GM12878 (cell line): ENCODE results near the gene TPBG. TPM values are rescaled to one million over a fixed set of nuclear protein-coding genes. Genes with fewer than 3 reads are reported as not detected.

Experiments used
- ATAC-seq: fragments of 200-7000 bp; cut with Tn5 transposase; 3 replicates; pipeline ENCODE4 v1.9.1; 2020; ENCODE audit warnings: mild to moderate bottlenecking, moderate library complexity
- BruUV-seq: library from RNA; stranded (reverse); fragments of 400-500 nt; replicated peaks from 2 replicates; lab custom pipeline; 2021; lab: Mats Ljungman, UMichigan
- CTCF ChIA-PET: fragments of 300-600 bp; sonication (Branson Sonifier 250); formaldehyde crosslinking; extraction: SDS; loops from one replicate; lab custom pipeline; 2021; ENCODE audit warnings: inconsistent platforms; lab: Yijun Ruan, JAX
- POLR2A ChIA-PET: fragments of 350-600 bp; formaldehyde crosslinking; extraction: SDS; loops from one replicate; lab custom pipeline; 2021; ENCODE audit warnings: inconsistent platforms; lab: Charles Lee
- RAD21 ChIA-PET: fragments of 300-600 bp; sonication (Branson Sonifier 250); formaldehyde crosslinking; loops from one replicate; lab custom pipeline; 2023; ENCODE audit warnings: antibody characterized with exemption; ENCODE audit not compliant: unreplicated experiment; lab: Charles Lee
- SMC1A ChIA-PET: fragments of 300-600 bp; sonication (Branson Sonifier 250); formaldehyde crosslinking; loops from one replicate; lab custom pipeline; 2023; ENCODE audit not compliant: unreplicated experiment, uncharacterized antibody; lab: Charles Lee
- DNase-seq: peaks from one replicate; pipeline ENCODE4 v3.0.0-alpha.2; 2011; ENCODE audit warnings: low read depth, low spot score
- FAIRE-seq: peaks from 3 replicates; lab custom pipeline; 2011; peaks lifted over from hg19 to GRCh38; lab: Jason Lieb, UNC
- H2AFZ ChIP-seq: 2 replicates; pipeline ENCODE4 v1.6.0; 2011; ENCODE audit warnings: low read depth, low read length, control low read depth; ENCODE audit not compliant: control insufficient read depth
- H3K27ac ChIP-seq: 2 replicates; pipeline ENCODE4 v1.5.1; 2011; ENCODE audit warnings: control low read depth; ENCODE audit not compliant: control insufficient read depth, insufficient read depth
- H3K27me3 ChIP-seq, 2 experiments: replicated peaks in 1 of 2; 2 replicates each; pipeline versions ENCODE4 v1.6.0 to v1.6.1; 2011; ENCODE audit warnings: low read length in 1 of 2; ENCODE audit not compliant: control insufficient read depth in 2 of 2, insufficient read depth in 2 of 2
- H3K36me3 ChIP-seq, 2 experiments: 2 replicates each; pipeline ENCODE4 v1.5.1; 2011; ENCODE audit warnings: low read length in 1 of 2; ENCODE audit not compliant: control insufficient read depth in 2 of 2, insufficient read depth in 2 of 2
- H3K4me1 ChIP-seq: 2 replicates; pipeline ENCODE4 v1.6.1; 2011; ENCODE audit warnings: mild to moderate bottlenecking, low read length, moderate library complexity, mixed read lengths; ENCODE audit not compliant: control insufficient read depth, insufficient read depth
- H3K4me2 ChIP-seq: 2 replicates; pipeline ENCODE4 v1.6.0; 2011; ENCODE audit warnings: control low read depth; ENCODE audit not compliant: control insufficient read depth, insufficient read depth
- H3K4me3 ChIP-seq: fragments of 200-600 bp; sonication (generic); 2 replicates; pipeline ENCODE4 v1.5.1; 2016
- H3K79me2 ChIP-seq: 2 replicates; pipeline ENCODE4 v1.6.0; 2011; ENCODE audit warnings: low read length; ENCODE audit not compliant: control insufficient read depth, insufficient read depth
- H3K9ac ChIP-seq: 2 replicates; pipeline ENCODE4 v1.8.0; 2011; ENCODE audit warnings: low read length, control low read depth, mixed read lengths; ENCODE audit not compliant: control insufficient read depth, insufficient read depth
- H3K9me3 ChIP-seq: replicated peaks from 3 replicates; pipeline ENCODE4 v1.5.1; 2011; ENCODE audit warnings: mild to moderate bottlenecking, low read length; ENCODE audit not compliant: control insufficient read depth, insufficient read depth
- H4K20me1 ChIP-seq: 2 replicates; pipeline ENCODE4 v1.6.0; 2011; ENCODE audit not compliant: control insufficient read depth, insufficient read depth
- BACH1 ChIP-seq: fragments of 450-650 bp; IDR thresholded peaks from 2 replicates; pipeline ENCODE4 v1.6.1; 2017; ENCODE audit warnings: mild to moderate bottlenecking, borderline replicate concordance
- FOS ChIP-seq: IDR thresholded peaks from 3 replicates; pipeline ENCODE4 v1.6.1; 2011; ENCODE audit warnings: borderline replicate concordance; ENCODE audit not compliant: insufficient read length; ENCODE audit errors: extremely low read depth
- JUND ChIP-seq: IDR thresholded peaks from 2 replicates; pipeline ENCODE4 v1.6.1; 2012; ENCODE audit warnings: low read depth, mild to moderate bottlenecking, low read length, improper control_type of control experiment, moderate library complexity
- KDM1A ChIP-seq: fragments of 200-600 bp; sonication (generic); IDR thresholded peaks from 2 replicates; pipeline ENCODE4 v1.6.1; 2016; ENCODE audit warnings: borderline replicate concordance
- POU2F2 ChIP-seq: IDR thresholded peaks from 3 replicates; pipeline ENCODE4 v1.6.1; 2011; ENCODE audit warnings: low read depth, mild to moderate bottlenecking, low read length, borderline replicate concordance
- SMAD5 ChIP-seq: IDR thresholded peaks from 2 replicates; pipeline ENCODE4 v1.6.1; 2016; ENCODE audit warnings: antibody characterized with exemption, low read depth
- SMARCA5 ChIP-seq: fragments of 450-650 bp; IDR thresholded peaks from 2 replicates; pipeline ENCODE4 v1.6.1; 2017; ENCODE audit warnings: mild to moderate bottlenecking
- STAT3 ChIP-seq: IDR thresholded peaks from 2 replicates; pipeline ENCODE4 v1.6.1; 2011; ENCODE audit warnings: low read depth, low read length, improper control_type of control experiment
- WGBS: methylation state at CpG from one replicate; pipeline ENCODE4 v1.1.6; 2016; ENCODE audit warnings: low lambda C conversion rate; ENCODE audit not compliant: insufficient replicate concordance, insufficient coverage; ENCODE audit errors: missing lambda C conversion rate; 5-methylcytosine and 5-hydroxymethylcytosine counted together
- in situ Hi-C: fragments of 300-500 bp; cut with MboI; formaldehyde crosslinking; loops from 9 replicates; pipeline ENCODE4 v1.14.3; 2018; ENCODE audit warnings: mixed read lengths
- intact Hi-C: fragments of 100-400 bp; cut with micrococcal nuclease; formaldehyde crosslinking; loops from one replicate; pipeline ENCODE4 v1.14.2; 2022; ENCODE audit not compliant: unreplicated experiment
- polyA plus RNA-seq, 11 experiments: library from polyadenylated mRNA; depleted of rRNA in 4 of 11; unstranded in 6 of 11; stranded (reverse) in 5 of 11; fragments of >200 nt; fragmentation: Nextera tagmentation in 4 of 11; fragmentation: Illumina TruSeq in 1 of 11; extraction: Ambion mirVana in 4 of 11; extraction: Trizol in 1 of 11; gene quantifications; 1 replicate in 1 of 11; 2 replicates in 10 of 11; pipeline versions ENCODE4 v1.2.1 to v1.2.3, GENCODE V29; 2011 to 2016; ENCODE audit warnings: inconsistent platforms in 2 of 11, missing spikeins in 2 of 11, low read depth in 1 of 11
- total RNA-seq, 4 experiments: library from RNA; depleted of rRNA in 3 of 4; stranded (reverse); fragments of >200 nt in 3 of 4; fragmentation: Illumina TruSeq in 1 of 4; extraction: Trizol in 1 of 4; gene quantifications; 2 replicates each; pipeline versions ENCODE4 v1.2.1 to v1.2.3, GENCODE V29; 2013 to 2021
- TF ChIP-seq, protein P1 (sequence below): fragments of 450-650 bp; IDR thresholded peaks from 2 replicates; pipeline ENCODE4 v1.6.1; 2016; ENCODE audit warnings: mild to moderate bottlenecking
- TF ChIP-seq, protein P2 (sequence below), 3 experiments: IDR thresholded peaks in 2 of 3; conservative IDR thresholded peaks in 1 of 3; 2 replicates each; pipeline ENCODE4 v1.5.1; 2011; ENCODE audit warnings: low read depth in 3 of 3, low read length in 3 of 3, mild to moderate bottlenecking in 3 of 3, control low read depth in 2 of 3, moderate library complexity in 2 of 3, inconsistent platforms in 1 of 3, mixed read lengths in 1 of 3; ENCODE audit not compliant: control insufficient read depth in 2 of 3, insufficient read depth in 1 of 3; ENCODE audit errors: extremely low read depth in 1 of 3
- TF ChIP-seq, protein P3 (sequence below): IDR thresholded peaks from 2 replicates; pipeline ENCODE4 v1.6.1; 2011; ENCODE audit warnings: low read depth, mild to moderate bottlenecking, low read length, moderate library complexity, borderline replicate concordance; ENCODE audit errors: extremely low read depth
- TF ChIP-seq, protein P4 (sequence below): IDR thresholded peaks from 2 replicates; pipeline ENCODE4 v1.6.1; 2012; ENCODE audit warnings: low read depth, low read length, improper control_type of control experiment

The TPBG gene
- total and polyA plus RNA-seq, 10 of the 15 experiments (the other 5 are each of a cell fraction or from before 2014, with no cell fraction given): 0.06 to 0.98 (median 0.66) TPM

DNA sequence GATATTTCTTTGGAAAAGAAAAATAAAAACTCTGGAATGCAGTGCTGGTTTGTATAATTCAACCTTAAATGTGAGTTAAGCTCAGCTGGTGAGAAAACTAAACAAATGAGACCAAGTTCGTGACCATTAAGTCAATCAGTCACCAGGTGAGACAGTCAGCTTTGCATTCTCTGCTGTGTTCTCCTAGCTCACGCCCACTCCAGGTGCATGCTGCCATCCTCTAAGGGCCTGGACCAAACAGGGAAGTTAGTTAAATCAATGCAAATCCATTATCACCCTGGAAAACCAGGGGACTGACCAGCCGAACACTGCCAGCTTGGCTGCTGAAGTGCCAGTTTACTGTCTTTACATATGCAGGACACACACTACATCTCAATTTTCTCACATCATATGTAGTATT lies 7.2 kb downstream of the TPBG start:
- BruUV-seq: no TSS peak
- H3K9me3 ChIP-seq: no peaks in the 10 kb centered on the region; the same call in 2 of the 3 replicates
- no peak overlapping the region for H3K4me3 ChIP-seq
- no peaks in the 10 kb centered on the region for H3K36me3 ChIP-seq
- CTCF ChIA-PET: no interaction called here
- in situ Hi-C loops: no loop called here
- H3K27me3 ChIP-seq: peaks cover 0 to under 1% of the 10 kb centered on the region in 2 experiments; a peak in 1 of 4 replicates
- ATAC-seq (no peak), FAIRE-seq (no peak), DNase-seq (no peak)
- SMC1A ChIA-PET: interaction anchor here (1.0 kb wide), 1 partner anchor 99 kb away, joined by 4 read pairs; no protein-coding TSS in a partner anchor
- H3K9ac ChIP-seq: no peak overlapping the region
- H3K27ac ChIP-seq: no peak overlapping the region
- no peaks in the 10 kb centered on the region for H3K79me2 ChIP-seq
- RAD21 ChIA-PET: no interaction called here
- H2AFZ ChIP-seq: no peak overlapping the region
- POLR2A ChIA-PET: interaction anchor here (0.7 kb wide), 1 partner anchor 184 kb away, joined by 3 read pairs; no protein-coding TSS in a partner anchor
- H3K4me2 ChIP-seq: no peak overlapping the region
- no peaks in the 10 kb centered on the region for H4K20me1 ChIP-seq
- TF ChIP-seq JUND: no peak
- TF ChIP-seq, protein P1, sequence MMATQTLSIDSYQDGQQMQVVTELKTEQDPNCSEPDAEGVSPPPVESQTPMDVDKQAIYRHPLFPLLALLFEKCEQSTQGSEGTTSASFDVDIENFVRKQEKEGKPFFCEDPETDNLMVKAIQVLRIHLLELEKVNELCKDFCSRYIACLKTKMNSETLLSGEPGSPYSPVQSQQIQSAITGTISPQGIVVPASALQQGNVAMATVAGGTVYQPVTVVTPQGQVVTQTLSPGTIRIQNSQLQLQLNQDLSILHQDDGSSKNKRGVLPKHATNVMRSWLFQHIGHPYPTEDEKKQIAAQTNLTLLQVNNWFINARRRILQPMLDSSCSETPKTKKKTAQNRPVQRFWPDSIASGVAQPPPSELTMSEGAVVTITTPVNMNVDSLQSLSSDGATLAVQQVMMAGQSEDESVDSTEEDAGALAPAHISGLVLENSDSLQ: no peak
- no peak for TF ChIP-seq BACH1
- TF ChIP-seq SMARCA5: no peak
- TF ChIP-seq, protein P2, sequence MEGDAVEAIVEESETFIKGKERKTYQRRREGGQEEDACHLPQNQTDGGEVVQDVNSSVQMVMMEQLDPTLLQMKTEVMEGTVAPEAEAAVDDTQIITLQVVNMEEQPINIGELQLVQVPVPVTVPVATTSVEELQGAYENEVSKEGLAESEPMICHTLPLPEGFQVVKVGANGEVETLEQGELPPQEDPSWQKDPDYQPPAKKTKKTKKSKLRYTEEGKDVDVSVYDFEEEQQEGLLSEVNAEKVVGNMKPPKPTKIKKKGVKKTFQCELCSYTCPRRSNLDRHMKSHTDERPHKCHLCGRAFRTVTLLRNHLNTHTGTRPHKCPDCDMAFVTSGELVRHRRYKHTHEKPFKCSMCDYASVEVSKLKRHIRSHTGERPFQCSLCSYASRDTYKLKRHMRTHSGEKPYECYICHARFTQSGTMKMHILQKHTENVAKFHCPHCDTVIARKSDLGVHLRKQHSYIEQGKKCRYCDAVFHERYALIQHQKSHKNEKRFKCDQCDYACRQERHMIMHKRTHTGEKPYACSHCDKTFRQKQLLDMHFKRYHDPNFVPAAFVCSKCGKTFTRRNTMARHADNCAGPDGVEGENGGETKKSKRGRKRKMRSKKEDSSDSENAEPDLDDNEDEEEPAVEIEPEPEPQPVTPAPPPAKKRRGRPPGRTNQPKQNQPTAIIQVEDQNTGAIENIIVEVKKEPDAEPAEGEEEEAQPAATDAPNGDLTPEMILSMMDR (IDR thresholded peaks at IDR 0.05 in 2 of 3, conservative IDR thresholded peaks at IDR 0.05 in 1 of 3; ENCODE audit: control insufficient read depth in 2 of 3, extremely low read depth in 1 of 3, insufficient read depth in 1 of 3, low read depth in 3 of 3, low read length in 3 of 3): no peak
- no peak for TF ChIP-seq POU2F2
- no peak for TF ChIP-seq KDM1A
- TF ChIP-seq FOS: no peak
- TF ChIP-seq SMAD5: no peak
- TF ChIP-seq, protein P3, sequence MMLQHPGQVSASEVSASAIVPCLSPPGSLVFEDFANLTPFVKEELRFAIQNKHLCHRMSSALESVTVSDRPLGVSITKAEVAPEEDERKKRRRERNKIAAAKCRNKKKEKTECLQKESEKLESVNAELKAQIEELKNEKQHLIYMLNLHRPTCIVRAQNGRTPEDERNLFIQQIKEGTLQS: no peak
- TF ChIP-seq, protein P4, sequence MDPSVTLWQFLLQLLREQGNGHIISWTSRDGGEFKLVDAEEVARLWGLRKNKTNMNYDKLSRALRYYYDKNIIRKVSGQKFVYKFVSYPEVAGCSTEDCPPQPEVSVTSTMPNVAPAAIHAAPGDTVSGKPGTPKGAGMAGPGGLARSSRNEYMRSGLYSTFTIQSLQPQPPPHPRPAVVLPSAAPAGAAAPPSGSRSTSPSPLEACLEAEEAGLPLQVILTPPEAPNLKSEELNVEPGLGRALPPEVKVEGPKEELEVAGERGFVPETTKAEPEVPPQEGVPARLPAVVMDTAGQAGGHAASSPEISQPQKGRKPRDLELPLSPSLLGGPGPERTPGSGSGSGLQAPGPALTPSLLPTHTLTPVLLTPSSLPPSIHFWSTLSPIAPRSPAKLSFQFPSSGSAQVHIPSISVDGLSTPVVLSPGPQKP: no peak
- no peak for TF ChIP-seq STAT3
- TF ChIP-seq, all 136 proteins: peak for 0
- intact Hi-C loops: no loop called here
- WGBS: 21% methylated on average over 3 of the region's 3 CpGs
- no peaks in the 10 kb centered on the region for H3K4me1 ChIP-seq
